ENCODE results near the gene PRRT3.

PRRT3 gene

GRCh38 chr3:9916346-9916733 is 35.9 kb downstream of the PRRT3 start:
- Histone ChIP-seq H3K27me3 (ENCODE audit: low read length) (no peaks in the 10 kb centered on the region), H3K4me3 (ENCODE audit: insufficient read depth, low read length, poor library complexity, severe bottlenecking) (no peak overlapping the region), H2AFZ (ENCODE audit: low read depth, low read length, severe bottlenecking) (no peak overlapping the region), H3K4me2 (ENCODE audit: low read depth, low read length, poor library complexity, severe bottlenecking) (no peak overlapping the region), H4K20me1 (ENCODE audit: low read depth, low read length) (no peaks in the 10 kb centered on the region), H3K79me2 (ENCODE audit: insufficient read depth, low read length) (no peaks in the 10 kb centered on the region), H3K27ac (ENCODE audit: low read depth, low read length) (no peak overlapping the region), H3K36me3 (ENCODE audit: low read length) (no peaks in the 10 kb centered on the region), H3K9me2 (replicated peaks; ENCODE audit: insufficient read depth, low read length) (no peaks in the 10 kb centered on the region), H3K9me3 (ENCODE audit: insufficient read depth, low read length) (no peaks in the 10 kb centered on the region), H3K9ac (ENCODE audit: low read length) (no peak overlapping the region), H3F3A (ENCODE audit: insufficient read depth) (no peaks in the 10 kb centered on the region)
- TF ChIP-seq CTCF (IDR thresholded peaks at IDR 0.05; ENCODE audit: insufficient read depth, low read length, poor library complexity, severe bottlenecking) (no peak), EZH2phosphoT487 (conservative IDR thresholded peaks at IDR 0.05; ENCODE audit: low read length) (no peak)

GRCh38 chr3:9915254-9916141 is 36.7 kb downstream of the PRRT3 start:
- Histone ChIP-seq H3K9me3 (ENCODE audit: insufficient read depth, low read length) (no peaks in the 10 kb centered on the region), H3K27ac (ENCODE audit: low read depth, low read length) (no peak overlapping the region)
- TF ChIP-seq CTCF (IDR thresholded peaks at IDR 0.05; ENCODE audit: insufficient read depth, low read length, poor library complexity, severe bottlenecking) (no peak), EZH2phosphoT487 (conservative IDR thresholded peaks at IDR 0.05; ENCODE audit: low read length) (peak; percentile 72; the same call in 1 of the 2 replicates)

GRCh38 chr3:9914559-9915253 is 37.5 kb downstream of the PRRT3 start:
- no peaks in the 10 kb centered on the region for H3K79me2 ChIP-seq (ENCODE audit: insufficient read depth, low read length)
- H3K36me3 ChIP-seq (ENCODE audit: low read length) = no peaks in the 10 kb centered on the region
- H3K4me3 ChIP-seq (ENCODE audit: insufficient read depth, low read length, poor library complexity, severe bottlenecking) = no peak overlapping the region
- H3K9me3 ChIP-seq (ENCODE audit: insufficient read depth, low read length) = no peaks in the 10 kb centered on the region
- no peak overlapping the region for H3K27ac ChIP-seq (ENCODE audit: low read depth, low read length)
- no peaks in the 10 kb centered on the region for H3K9me2 ChIP-seq (replicated peaks; ENCODE audit: insufficient read depth, low read length)
- H3K27me3 ChIP-seq (ENCODE audit: low read length) = no peaks in the 10 kb centered on the region
- no peak overlapping the region for H3K4me2 ChIP-seq (ENCODE audit: low read depth, low read length, poor library complexity, severe bottlenecking)
- TF ChIP-seq CTCF (IDR thresholded peaks at IDR 0.05; ENCODE audit: insufficient read depth, low read length, poor library complexity, severe bottlenecking) (no peak), EZH2phosphoT487 (conservative IDR thresholded peaks at IDR 0.05; ENCODE audit: low read length) (no peak)
- peak overlapping the region; percentile 9; the same call in 1 of the 2 replicates for H3K9ac ChIP-seq (ENCODE audit: low read length)
- no peaks in the 10 kb centered on the region for H4K20me1 ChIP-seq (ENCODE audit: low read depth, low read length)
- H3F3A ChIP-seq (ENCODE audit: insufficient read depth) = no peaks in the 10 kb centered on the region
- H2AFZ ChIP-seq (ENCODE audit: low read depth, low read length, severe bottlenecking) = peak overlapping the region; percentile 59

More at GRCh38 chr3:9915254-9916141, 36.7 kb downstream of the PRRT3 start:
- peak overlapping the region; percentile 59 for H2AFZ ChIP-seq (ENCODE audit: low read depth, low read length, severe bottlenecking)
- H3K36me3 ChIP-seq (ENCODE audit: low read length) = no peaks in the 10 kb centered on the region
- no peaks in the 10 kb centered on the region for H4K20me1 ChIP-seq (ENCODE audit: low read depth, low read length)
- H3K9ac ChIP-seq (ENCODE audit: low read length) = peak overlapping the region; percentile 9; the same call in 1 of the 2 replicates
- no peaks in the 10 kb centered on the region for H3K27me3 ChIP-seq (ENCODE audit: low read length)
- no peaks in the 10 kb centered on the region for H3K9me2 ChIP-seq (replicated peaks; ENCODE audit: insufficient read depth, low read length)
- H3F3A ChIP-seq (ENCODE audit: insufficient read depth) = no peaks in the 10 kb centered on the region
- no peak overlapping the region for H3K4me3 ChIP-seq (ENCODE audit: insufficient read depth, low read length, poor library complexity, severe bottlenecking)
- peak overlapping the region; percentile 34 for H3K4me2 ChIP-seq (ENCODE audit: low read depth, low read length, poor library complexity, severe bottlenecking)
- H3K79me2 ChIP-seq (ENCODE audit: insufficient read depth, low read length) = no peaks in the 10 kb centered on the region
